GM13976 (cell line): Measurements from ENCODE around the gene CDC42BPA.
A peak's percentile ranks its signal among the peaks of the same experiment; 100 is the strongest.

Experiments
- DNase-seq: peaks from one replicate; pipeline ENCODE4 v3.0.0; 2012; ENCODE audit warnings: low spot score
- CTCF ChIP-seq: IDR thresholded peaks from 2 replicates; pipeline ENCODE4 v1.5.1; 2012; ENCODE audit warnings: borderline replicate concordance, mild to moderate bottlenecking; ENCODE audit not compliant: insufficient read depth; ENCODE audit errors: extremely low read depth, missing control alignments, control extremely low read depth
- in situ Hi-C: fragments of 300-500 bp; cut with MboI; formaldehyde crosslinking; loops from one replicate; pipeline ENCODE4 v1.12.0; 2022; ENCODE audit warnings: low sequenced_read_pairs, mixed read lengths, inconsistent platforms; ENCODE audit not compliant: unreplicated experiment

Gene CDC42BPA

DNA sequence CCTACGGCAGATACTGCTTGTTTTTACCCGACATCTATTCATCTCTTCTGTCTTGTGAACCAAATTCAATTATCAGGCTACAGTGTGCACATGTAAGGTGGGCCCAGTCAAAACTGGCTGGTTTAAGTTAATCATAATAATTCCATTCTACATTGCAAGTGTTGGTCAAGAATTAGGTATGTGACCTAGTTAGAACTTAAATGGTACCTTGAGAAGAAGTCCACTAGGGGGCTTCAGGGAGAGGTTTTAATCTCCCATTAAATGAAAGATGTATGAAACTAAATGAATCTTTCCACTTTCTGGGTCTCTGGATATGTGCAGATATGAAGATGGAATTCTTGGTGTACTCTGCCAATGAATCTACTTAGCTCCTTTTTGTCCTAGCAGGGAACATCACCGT, 187.1 kb downstream of the CDC42BPA start:
- in situ Hi-C loops, result no loop called here
- DNase-seq, result peak; percentile 22
- no peak for TF ChIP-seq CTCF

- peak; percentile 24 for DNase-seq
- in situ Hi-C loops, result no loop called here
- TF ChIP-seq CTCF, result no peak
Observed at GRCh38 chr1:227127891-227128290, 190.4 kb downstream of the CDC42BPA start.

GRCh38 chr1:227125929-227126545, 192.3 kb downstream of the CDC42BPA start:
- DNase-seq, result no peak
- TF ChIP-seq CTCF, result no peak
- in situ Hi-C loops, result no loop called here

DNA sequence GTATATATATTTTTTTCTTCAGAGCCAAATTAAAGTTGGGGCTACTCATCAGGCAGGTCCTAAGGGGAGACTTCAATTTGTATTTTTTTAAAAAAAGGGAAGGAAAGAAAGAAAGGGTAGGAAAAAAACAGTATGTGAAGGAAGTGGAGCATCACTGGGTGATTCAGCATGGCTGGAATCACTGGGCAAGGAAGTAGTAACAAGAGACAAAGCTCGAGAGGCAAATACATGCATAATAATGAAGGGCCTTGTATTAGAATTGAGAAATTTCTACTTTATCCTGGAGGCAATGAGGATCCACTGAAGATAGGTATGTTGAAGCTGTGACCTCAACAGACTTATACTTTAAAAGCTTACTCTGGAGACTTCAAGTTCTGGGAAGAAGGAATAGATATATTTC, 193.8 kb downstream of the CDC42BPA start:
- TF ChIP-seq CTCF, result no peak
- in situ Hi-C loops, result no loop called here
- DNase-seq, result no peak

GRCh38 chr1:227120826-227121225, 197.5 kb downstream of the CDC42BPA start:
- in situ Hi-C loops, result no loop called here
- no peak for TF ChIP-seq CTCF
- no peak for DNase-seq

DNA sequence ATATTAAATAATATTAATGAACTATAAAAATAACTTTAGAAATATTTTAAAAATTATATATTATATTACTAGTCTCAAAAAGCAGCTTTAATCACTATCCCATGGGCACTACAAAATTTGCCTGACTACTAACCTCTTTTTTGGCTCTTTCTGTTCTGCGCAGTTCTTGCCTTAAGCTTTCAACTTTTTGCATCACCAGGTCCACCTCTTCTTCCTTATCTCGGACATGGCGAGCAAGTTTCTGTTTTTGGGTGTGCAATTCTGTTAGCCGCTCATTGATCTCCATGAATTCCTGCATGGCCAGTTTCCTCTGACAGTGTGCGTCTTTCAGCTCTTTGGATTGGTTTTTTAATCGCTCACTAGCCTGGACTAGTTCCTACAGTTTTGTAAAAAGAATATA, 205.8 kb downstream of the CDC42BPA start:
- no peak for DNase-seq
- in situ Hi-C loops, result no loop called here

More for the DNA sequence above, 205.8 kb downstream of the CDC42BPA start:
- no peak for TF ChIP-seq CTCF
